ENCODE data around the gene DNMT1. TPM values are rescaled to one million over a fixed set of nuclear protein-coding genes. Genes with fewer than 3 reads are reported as not detected.
"Not testable (repeated sequence)": the region's sequence is repeated elsewhere in the genome, so short reads cannot be mapped to it uniquely, and the experiment has no call there.

DNMT1 gene
- polyA plus RNA-seq, 1 of the 3 experiments (the other 2 are of a cell fraction): 58.3 TPM

- CTCF ChIA-PET: interaction anchor here (1.3 kb wide), 1 partner anchor 10 kb away, joined by 3 read pairs; no protein-coding TSS in a partner anchor
- H3K9me2 ChIP-seq; H4K20me1 ChIP-seq (ENCODE audit: insufficient read depth); DNase-seq; H3K4me1 ChIP-seq (ENCODE audit: control insufficient read depth in 1 of 2, insufficient read depth in 2 of 2, low read depth in 1 of 2, low read length in 1 of 2); H3K4me3 ChIP-seq (ENCODE audit: low read depth in 2 of 2, low read length in 1 of 2); H3K27me3 ChIP-seq (ENCODE audit: insufficient read depth); POLR2A ChIA-PET; H3K4me2 ChIP-seq; H3K9ac ChIP-seq; H2AFZ ChIP-seq (ENCODE audit: low read depth); H3K27ac ChIP-seq (ENCODE audit: low read depth in 2 of 2, low read length in 1 of 2); H3K9me3 ChIP-seq; H3F3A ChIP-seq (replicated peaks; ENCODE audit: insufficient read depth): not testable (repeated sequence)
- 93% methylated on average over 6 of the region's 6 CpGs for WGBS (ENCODE audit: low lambda C conversion rate)
- peaks cover 23 to 37% of the 10 kb centered on the region in 2 experiments for H3K36me3 ChIP-seq (replicated peaks in 1 of 2; ENCODE audit: control insufficient read depth in 1 of 2, insufficient read depth in 2 of 2, low read length in 1 of 2)
- H3K79me2 ChIP-seq (ENCODE audit: insufficient read depth): peaks cover 65% of the 10 kb centered on the region
These were observed 14.7 kb downstream of the DNMT1 start for GRCh38 chr19:10180024-10180423.

GRCh38 chr19:10173527-10173926 lies 21.2 kb downstream of the DNMT1 start:
- ChIA-PET POLR2A (no interaction called here), CTCF (no interaction called here)
- H3K36me3 ChIP-seq (replicated peaks in 1 of 2; ENCODE audit: control insufficient read depth in 1 of 2, insufficient read depth in 2 of 2, low read length in 1 of 2): peaks cover 22 to 61% of the 10 kb centered on the region in 2 experiments
- no peaks in the 10 kb centered on the region for H3K9me3 ChIP-seq
- peaks cover 22% of the 10 kb centered on the region for H3F3A ChIP-seq (replicated peaks; ENCODE audit: insufficient read depth)
- H3K9me2 ChIP-seq: no peaks in the 10 kb centered on the region
- no peaks in the 10 kb centered on the region for H3K4me1 ChIP-seq (ENCODE audit: control insufficient read depth in 1 of 2, insufficient read depth in 2 of 2, low read depth in 1 of 2, low read length in 1 of 2)
- 70% methylated on average over 9 of the region's 9 CpGs for WGBS (ENCODE audit: low lambda C conversion rate)
- H3K4me3 ChIP-seq (ENCODE audit: low read depth in 2 of 2, low read length in 1 of 2): no peak overlapping the region
- no peak overlapping the region for H3K9ac ChIP-seq
- no peak for TF ChIP-seq YY1 (IDR thresholded peaks at IDR 0.05; ENCODE audit: low read depth)
- peak; percentile 44; the same call in 1 of the 2 replicates for TF ChIP-seq RXRA (IDR thresholded peaks at IDR 0.05; ENCODE audit: borderline replicate concordance, low read depth)
- TF ChIP-seq RAD21 (IDR thresholded peaks at IDR 0.05; ENCODE audit: low read length): no peak
- TF ChIP-seq ZBTB33 (IDR thresholded peaks at IDR 0.05; ENCODE audit: borderline replicate concordance, low read depth): no peak
- peak; percentile 30; the same call in 1 of the 2 replicates for TF ChIP-seq FOSL2 (IDR thresholded peaks at IDR 0.05; ENCODE audit: borderline replicate concordance, low read depth)
- TF ChIP-seq MEF2A (IDR thresholded peaks at IDR 0.05; ENCODE audit: borderline replicate concordance, low read depth): no peak
- TF ChIP-seq NRF1 (IDR thresholded peaks at IDR 0.05; ENCODE audit: low read depth, low read length): no peak
- TF ChIP-seq RCOR1 (IDR thresholded peaks at IDR 0.05; ENCODE audit: low read length): no peak
- TF ChIP-seq JUND (IDR thresholded peaks at IDR 0.05): no peak
- TF ChIP-seq RFX5 (IDR thresholded peaks at IDR 0.05; ENCODE audit: low read length): no peak
- no peak for TF ChIP-seq ELF1 (IDR thresholded peaks at IDR 0.05)
- H3K27me3 ChIP-seq (ENCODE audit: insufficient read depth): no peaks in the 10 kb centered on the region
- H3K27ac ChIP-seq (ENCODE audit: low read depth in 2 of 2, low read length in 1 of 2): 0 out of 4 replicates have a peak overlapping the region, but pooled peaks of 1 of the 2 experiments have one; percentile 17
- peaks cover 40% of the 10 kb centered on the region; the same call in 1 of the 2 replicates for H3K79me2 ChIP-seq (ENCODE audit: insufficient read depth)
- no peak overlapping the region for H3K4me2 ChIP-seq
- DNase-seq: no peak
- H4K20me1 ChIP-seq (ENCODE audit: insufficient read depth): no peaks in the 10 kb centered on the region
- no peak overlapping the region for H2AFZ ChIP-seq (ENCODE audit: low read depth)

Measured in SK-N-SH (cell line).